K562 (cell line): ENCODE data around the gene PSMA6.
A peak's percentile ranks its signal among the peaks of the same experiment; 100 is the strongest.

Experiments used
- EP300 ChIP-seq: IDR thresholded peaks from 2 replicates; pipeline ENCODE4 v1.6.1; 2012; ENCODE audit warnings: low read length, improper control_type of control experiment
- MAX ChIP-seq: sonication (generic); formaldehyde crosslinking; IDR thresholded peaks from 2 replicates; pipeline ENCODE4 v1.9.0; 2022; ENCODE audit warnings: mild to moderate bottlenecking, missing genetic modification reagents
- NR2C1 ChIP-seq, 2 experiments: fragments of 450-650 bp; IDR thresholded peaks; 2 replicates each; pipeline ENCODE4 v1.6.1; 2017; ENCODE audit warnings: mild to moderate bottlenecking in 2 of 2, antibody characterized with exemption in 1 of 2, inconsistent platforms in 1 of 2, missing compliant biosample characterization in 1 of 2, missing genetic modification characterization in 1 of 2
- SMAD4 ChIP-seq: fragments of 250-450 bp; sonication (Bioruptor Pico); conservative IDR thresholded peaks from 2 replicates; pipeline ENCODE4 v1.8.0; 2021; ENCODE audit warnings: inconsistent platforms, mild to moderate bottlenecking, moderate library complexity
- ZNF408 ChIP-seq: fragments of 250-450 bp; sonication (Bioruptor Pico); IDR thresholded peaks from 2 replicates; pipeline ENCODE4 v1.4.0; 2020; ENCODE audit warnings: low read depth, mild to moderate bottlenecking, moderate library complexity
- ZNF449 ChIP-seq: fragments of 250-450 bp; sonication (Bioruptor Pico); IDR thresholded peaks from 2 replicates; pipeline ENCODE4 v1.8.0; 2022; ENCODE audit warnings: moderate library complexity, mild to moderate bottlenecking, inconsistent platforms
- TF ChIP-seq, protein P1 (sequence below): fragments of 150-350 bp; conservative IDR thresholded peaks from 2 replicates; pipeline ENCODE4 v1.6.1; 2014; ENCODE audit warnings: low read length

GRCh38 chr14:35258420-35258819, 33.8 kb upstream of the PSMA6 start:
- TF ChIP-seq EP300 = peak; percentile 20; the same call in 1 of the 2 replicates
- no peak for TF ChIP-seq MAX
- TF ChIP-seq, protein P1, sequence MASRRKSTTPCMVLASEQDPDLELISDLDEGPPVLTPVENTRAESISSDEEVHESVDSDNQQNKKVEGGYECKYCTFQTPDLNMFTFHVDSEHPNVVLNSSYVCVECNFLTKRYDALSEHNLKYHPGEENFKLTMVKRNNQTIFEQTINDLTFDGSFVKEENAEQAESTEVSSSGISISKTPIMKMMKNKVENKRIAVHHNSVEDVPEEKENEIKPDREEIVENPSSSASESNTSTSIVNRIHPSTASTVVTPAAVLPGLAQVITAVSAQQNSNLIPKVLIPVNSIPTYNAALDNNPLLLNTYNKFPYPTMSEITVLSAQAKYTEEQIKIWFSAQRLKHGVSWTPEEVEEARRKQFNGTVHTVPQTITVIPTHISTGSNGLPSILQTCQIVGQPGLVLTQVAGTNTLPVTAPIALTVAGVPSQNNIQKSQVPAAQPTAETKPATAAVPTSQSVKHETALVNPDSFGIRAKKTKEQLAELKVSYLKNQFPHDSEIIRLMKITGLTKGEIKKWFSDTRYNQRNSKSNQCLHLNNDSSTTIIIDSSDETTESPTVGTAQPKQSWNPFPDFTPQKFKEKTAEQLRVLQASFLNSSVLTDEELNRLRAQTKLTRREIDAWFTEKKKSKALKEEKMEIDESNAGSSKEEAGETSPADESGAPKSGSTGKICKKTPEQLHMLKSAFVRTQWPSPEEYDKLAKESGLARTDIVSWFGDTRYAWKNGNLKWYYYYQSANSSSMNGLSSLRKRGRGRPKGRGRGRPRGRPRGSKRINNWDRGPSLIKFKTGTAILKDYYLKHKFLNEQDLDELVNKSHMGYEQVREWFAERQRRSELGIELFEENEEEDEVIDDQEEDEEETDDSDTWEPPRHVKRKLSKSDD = no peak
- TF ChIP-seq ZNF449 (CRISPR knock-in tag) = no peak
- TF ChIP-seq NR2C1 (IDR thresholded peaks at IDR 0.05) = no peak
- TF ChIP-seq NR2C1 (tag; IDR thresholded peaks at IDR 0.05) = no peak
- TF ChIP-seq ZNF408 = no peak
- no peak for TF ChIP-seq SMAD4 (CRISPR knock-in tag)
